PC-9 (cell line): ENCODE data around the gene ABCD4.

ENCODE experiments used
- EZH2 ChIP-seq: fragments of 200-600 bp; sonication (generic); IDR thresholded peaks from 2 replicates; pipeline ENCODE4 v1.8.0; 2017; ENCODE audit warnings: antibody characterized with exemption, low read depth
- TF ChIP-seq, protein P1 (sequence below): fragments of 200-600 bp; sonication (generic); conservative IDR thresholded peaks from 2 replicates; pipeline ENCODE4 v1.6.1; 2017; ENCODE audit warnings: mixed run types, antibody characterized with exemption, mild to moderate bottlenecking, moderate library complexity

DNA sequence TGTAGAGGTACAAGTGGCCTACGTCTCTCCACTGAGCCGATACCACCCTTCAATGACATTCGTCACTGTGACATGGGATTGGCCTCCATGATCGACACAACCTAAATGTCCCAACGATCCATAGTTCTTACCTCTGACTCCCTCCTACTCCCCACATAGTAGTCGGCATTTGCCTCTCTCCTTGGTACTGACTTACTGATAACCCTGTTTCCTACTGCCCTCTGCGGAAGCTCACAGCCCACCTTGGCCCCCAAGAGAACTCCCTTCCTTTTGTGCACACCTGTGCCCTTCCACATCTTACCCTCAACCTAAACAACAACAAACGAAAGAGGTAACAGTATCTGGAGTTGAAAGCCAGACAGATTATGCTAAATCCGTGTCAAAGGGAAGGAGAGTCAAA is 39.6 kb downstream of the ABCD4 start:
- TF ChIP-seq, protein P1, sequence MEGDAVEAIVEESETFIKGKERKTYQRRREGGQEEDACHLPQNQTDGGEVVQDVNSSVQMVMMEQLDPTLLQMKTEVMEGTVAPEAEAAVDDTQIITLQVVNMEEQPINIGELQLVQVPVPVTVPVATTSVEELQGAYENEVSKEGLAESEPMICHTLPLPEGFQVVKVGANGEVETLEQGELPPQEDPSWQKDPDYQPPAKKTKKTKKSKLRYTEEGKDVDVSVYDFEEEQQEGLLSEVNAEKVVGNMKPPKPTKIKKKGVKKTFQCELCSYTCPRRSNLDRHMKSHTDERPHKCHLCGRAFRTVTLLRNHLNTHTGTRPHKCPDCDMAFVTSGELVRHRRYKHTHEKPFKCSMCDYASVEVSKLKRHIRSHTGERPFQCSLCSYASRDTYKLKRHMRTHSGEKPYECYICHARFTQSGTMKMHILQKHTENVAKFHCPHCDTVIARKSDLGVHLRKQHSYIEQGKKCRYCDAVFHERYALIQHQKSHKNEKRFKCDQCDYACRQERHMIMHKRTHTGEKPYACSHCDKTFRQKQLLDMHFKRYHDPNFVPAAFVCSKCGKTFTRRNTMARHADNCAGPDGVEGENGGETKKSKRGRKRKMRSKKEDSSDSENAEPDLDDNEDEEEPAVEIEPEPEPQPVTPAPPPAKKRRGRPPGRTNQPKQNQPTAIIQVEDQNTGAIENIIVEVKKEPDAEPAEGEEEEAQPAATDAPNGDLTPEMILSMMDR = no peak
- no peak for TF ChIP-seq EZH2
